EL (cell line): Measurements from ENCODE around the gene AQP12A.
A peak's percentile ranks its signal among the peaks of the same experiment; 100 is the strongest.
"Not testable (repeated sequence)": the region's sequence is repeated elsewhere in the genome, so short reads cannot be mapped to it uniquely, and the experiment has no call there.

ENCODE experiments used
- DNase-seq: peaks from one replicate; pipeline ENCODE4 v3.0.0-alpha.2; 2016

AQP12A gene

GRCh38 chr2:240691631-240692420 lies at the start of gene AQP12A:
AQP12A (plus strand) TSS chr2:240691866; CDS start chr2:240691914, 48 bp downstream.
- not testable (repeated sequence) for DNase-seq

GRCh38 chr2:240642061-240642805 lies 49.4 kb upstream of the AQP12A start:
- no peak for DNase-seq

- DNase-seq: no peak
These were observed 48.9 kb upstream of the AQP12A start for GRCh38 chr2:240642806-240643092.

- no peak for DNase-seq
These were observed 48.4 kb upstream of the AQP12A start for GRCh38 chr2:240643093-240643810.

- no peak for DNase-seq
These were observed 47.9 kb upstream of the AQP12A start for GRCh38 chr2:240643811-240644150.

- DNase-seq: no peak
These were observed 47.5 kb upstream of the AQP12A start for GRCh38 chr2:240644171-240644651.

- no peak for DNase-seq
These were observed 46.8 kb upstream of the AQP12A start for GRCh38 chr2:240644859-240645301.

GRCh38 chr2:240645346-240645745 lies 46.3 kb upstream of the AQP12A start:
- no peak for DNase-seq

GRCh38 chr2:240645801-240646175 lies 45.9 kb upstream of the AQP12A start:
- no peak for DNase-seq

GRCh38 chr2:240646176-240646899 lies 45.3 kb upstream of the AQP12A start:
- DNase-seq: no peak

GRCh38 chr2:240646900-240647502 lies 44.7 kb upstream of the AQP12A start:
- no peak for DNase-seq

GRCh38 chr2:240647503-240648154 lies 44.0 kb upstream of the AQP12A start:
- DNase-seq: no peak

GRCh38 chr2:240648155-240648649 lies 43.5 kb upstream of the AQP12A start:
- DNase-seq: no peak

GRCh38 chr2:240648650-240649275 lies 42.9 kb upstream of the AQP12A start:
- DNase-seq: no peak

- no peak for DNase-seq
These were observed 42.3 kb upstream of the AQP12A start for GRCh38 chr2:240649331-240649730.

GRCh38 chr2:240650254-240650965 lies 41.3 kb upstream of the AQP12A start:
- DNase-seq: no peak

GRCh38 chr2:240651185-240651584 lies 40.5 kb upstream of the AQP12A start:
- no peak for DNase-seq

GRCh38 chr2:240655931-240656886 lies 35.5 kb upstream of the AQP12A start:
- DNase-seq: peak; percentile 11

- DNase-seq: not testable (repeated sequence)
These were observed 31.8 kb upstream of the AQP12A start for GRCh38 chr2:240659883-240660282.
